ENCODE results near the gene GLT6D1.

GRCh38 chr9:135683401-135684034 lies 44.2 kb upstream of the GLT6D1 start:
- TF ChIP-seq CTCF (IDR thresholded peaks at IDR 0.05; ENCODE audit: control extremely low read depth in 1 of 3, insufficient read depth in 1 of 3, low read depth in 1 of 3, low read length in 3 of 3) = no peak
- no peak for TF ChIP-seq POLR2A (IDR thresholded peaks at IDR 0.05; ENCODE audit: control extremely low read depth in 1 of 2, low read depth in 2 of 2, low read length in 2 of 2)
- no peak for TF ChIP-seq TAF1 (IDR thresholded peaks at IDR 0.05; ENCODE audit: low read depth, low read length)
- TF ChIP-seq ATF3 (IDR thresholded peaks at IDR 0.05; ENCODE audit: insufficient read depth, low read depth, low read length) = no peak
- no peak for TF ChIP-seq CREB1 (IDR thresholded peaks at IDR 0.05)
- TF ChIP-seq SP4 (IDR thresholded peaks at IDR 0.05; ENCODE audit: low read length) = no peak
- no peak for TF ChIP-seq JUND (IDR thresholded peaks at IDR 0.05; ENCODE audit: low read length)
- no peak for TF ChIP-seq USF2 (IDR thresholded peaks at IDR 0.05; ENCODE audit: low read length)
- no peak for TF ChIP-seq TEAD4 (IDR thresholded peaks at IDR 0.05; ENCODE audit: low read depth, low read length)
- TF ChIP-seq POLR2AphosphoS5 (IDR thresholded peaks at IDR 0.05; ENCODE audit: low read depth, low read length) = no peak
- no peak for TF ChIP-seq E2F6 (IDR thresholded peaks at IDR 0.05)
- TF ChIP-seq RBBP5 (IDR thresholded peaks at IDR 0.05; ENCODE audit: borderline replicate concordance, low read depth, low read length) = no peak
- no peak for TF ChIP-seq CHD2 (IDR thresholded peaks at IDR 0.05; ENCODE audit: low read length)

All from H1 (cell line).